Left forelimb (tissue), 1 donor: ENCODE results near the gene NPAS2.

Experiments used
- DNase-seq: peaks from one replicate; pipeline ENCODE4 v3.0.0-alpha.2; 2018; ENCODE audit warnings: low spot score

Gene NPAS2

GRCh38 chr2:101017371-101017770 lies 197.4 kb downstream of the NPAS2 start:
- no peak for DNase-seq

- DNase-seq, result no peak
These were observed 199.0 kb downstream of the NPAS2 start for GRCh38 chr2:101018934-101019333.

GRCh38 chr2:101022221-101022620 lies 202.3 kb downstream of the NPAS2 start:
- DNase-seq, result no peak

DNA sequence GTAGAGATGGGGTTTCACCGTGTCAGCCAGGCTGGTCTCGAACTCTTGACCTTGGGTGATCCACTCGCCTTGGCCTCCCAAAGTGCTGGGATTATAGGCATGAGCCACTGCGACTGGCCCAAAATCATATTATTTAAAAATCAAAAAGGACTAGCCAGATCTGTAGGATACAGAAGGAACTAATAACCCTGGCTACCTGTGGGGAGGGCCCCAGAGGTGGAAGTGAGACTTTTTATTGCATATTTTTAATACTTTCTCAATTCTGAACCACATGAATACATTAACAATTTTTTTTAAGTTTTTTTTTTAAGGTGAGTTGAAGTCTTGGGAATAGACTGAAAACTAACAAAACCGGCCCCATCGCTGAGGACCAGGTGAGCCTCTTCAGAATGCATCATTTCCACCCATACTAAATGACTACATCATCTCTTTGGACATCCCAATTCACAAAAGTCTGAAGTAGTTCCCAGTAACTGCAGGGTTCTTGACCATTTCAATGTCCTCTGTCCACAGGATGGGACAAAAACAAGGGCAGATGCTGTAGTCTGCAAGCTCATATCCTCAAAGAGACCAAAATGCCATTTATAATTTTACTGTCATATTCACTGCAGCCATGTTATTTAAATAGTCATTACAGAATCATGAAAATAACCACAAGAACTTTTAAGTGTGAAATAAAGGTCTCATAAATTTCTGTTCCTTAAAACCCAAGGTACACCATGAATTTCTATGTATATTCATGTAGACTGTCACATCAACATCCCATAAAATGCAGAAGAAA lies 203.6 kb downstream of the NPAS2 start:
- DNase-seq, result no peak

DNA sequence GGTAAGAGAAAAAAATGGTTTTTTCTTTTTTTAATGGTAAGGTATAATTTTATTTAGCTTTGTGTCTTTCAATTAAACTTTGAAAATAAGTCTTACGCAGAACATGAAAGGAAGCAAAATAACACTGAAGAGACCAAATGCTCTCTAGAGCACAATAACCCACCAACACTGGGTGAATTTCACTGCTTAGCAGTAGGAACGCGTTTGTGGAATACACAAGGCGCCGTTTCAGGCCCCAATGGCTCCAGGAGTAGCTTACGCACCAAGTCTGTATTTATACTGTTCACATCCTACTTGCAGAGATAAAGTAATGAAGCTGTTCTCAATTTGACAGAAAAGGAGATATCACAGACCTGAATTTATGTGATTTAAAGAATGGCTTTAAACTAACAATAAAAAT lies 205.6 kb downstream of the NPAS2 start:
- no peak for DNase-seq

DNA sequence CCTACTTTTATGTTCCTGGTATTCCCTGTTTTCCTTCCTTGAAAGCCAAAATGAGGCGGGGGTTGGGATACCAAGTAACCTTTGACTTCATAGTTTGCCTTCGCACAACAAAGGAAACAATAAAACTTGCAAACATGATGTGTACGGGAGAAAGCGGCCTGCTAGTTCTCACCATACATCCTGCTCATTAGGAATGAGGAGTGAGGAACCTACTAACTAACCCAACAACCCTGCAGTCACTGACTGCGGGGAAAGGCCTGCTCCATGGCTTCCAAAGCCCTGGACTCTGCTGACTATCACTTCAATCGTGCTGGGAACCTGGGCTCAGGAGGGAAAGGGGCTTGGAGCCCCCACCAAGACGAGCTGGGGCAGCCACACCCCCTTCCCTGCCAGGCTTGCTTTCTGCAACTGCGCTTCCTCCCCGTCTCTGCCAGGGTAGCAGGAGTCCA lies 206.3 kb downstream of the NPAS2 start:
- DNase-seq, result no peak

- no peak for DNase-seq
These were observed 207.1 kb downstream of the NPAS2 start for GRCh38 chr2:101026923-101027469.

DNA sequence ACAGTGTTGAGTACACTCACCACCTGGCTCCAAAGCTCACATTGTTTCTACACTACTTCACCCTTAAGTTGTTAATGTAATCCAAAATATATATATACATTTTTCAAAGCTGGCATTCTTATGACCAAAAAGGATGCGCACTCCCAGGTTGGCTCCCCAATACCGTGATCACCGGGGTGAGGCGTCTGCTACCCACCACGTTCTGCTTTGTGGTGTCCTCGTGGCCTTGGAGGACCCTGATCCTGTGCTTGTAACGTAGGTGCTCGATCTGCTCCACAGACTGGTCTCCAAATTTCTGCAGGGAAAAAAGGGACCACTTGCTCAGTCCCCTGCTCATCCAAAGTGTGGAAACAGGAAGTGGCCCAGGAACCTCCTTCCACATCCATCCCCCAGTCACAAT lies 207.9 kb downstream of the NPAS2 start:
- no peak for DNase-seq

DNA sequence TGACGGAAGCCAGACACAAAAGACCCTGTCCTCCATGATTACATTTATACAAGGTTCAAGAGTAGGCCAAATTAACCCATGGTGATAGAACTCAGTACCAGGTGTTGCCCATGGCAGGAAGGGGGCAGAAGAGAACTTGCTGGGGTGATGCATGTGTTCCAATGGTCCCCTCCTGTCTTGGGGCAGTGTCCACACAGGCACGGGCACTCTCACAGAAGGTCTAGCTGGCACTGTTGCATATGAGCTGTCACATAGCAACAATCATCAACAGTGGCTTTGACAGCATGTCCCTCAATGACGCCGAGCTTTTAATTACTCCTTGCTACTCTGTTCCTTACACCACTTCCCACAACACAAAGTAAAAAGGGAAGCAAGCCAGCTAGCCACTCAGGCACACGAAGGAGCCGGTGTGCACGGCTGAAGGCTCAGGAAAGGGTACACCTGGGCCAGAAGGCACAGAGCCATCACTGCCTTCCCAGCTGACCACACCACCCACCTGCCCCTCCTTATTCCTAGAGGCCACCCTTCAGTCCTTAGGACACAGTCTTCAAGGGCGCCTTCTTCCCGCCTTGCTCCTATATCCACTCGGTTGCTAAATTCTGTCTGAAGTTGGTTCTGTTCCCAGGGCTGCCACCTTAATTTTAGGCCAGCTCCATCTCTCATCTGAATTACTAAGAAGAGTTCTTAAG lies 211.1 kb downstream of the NPAS2 start:
- no peak for DNase-seq

DNA sequence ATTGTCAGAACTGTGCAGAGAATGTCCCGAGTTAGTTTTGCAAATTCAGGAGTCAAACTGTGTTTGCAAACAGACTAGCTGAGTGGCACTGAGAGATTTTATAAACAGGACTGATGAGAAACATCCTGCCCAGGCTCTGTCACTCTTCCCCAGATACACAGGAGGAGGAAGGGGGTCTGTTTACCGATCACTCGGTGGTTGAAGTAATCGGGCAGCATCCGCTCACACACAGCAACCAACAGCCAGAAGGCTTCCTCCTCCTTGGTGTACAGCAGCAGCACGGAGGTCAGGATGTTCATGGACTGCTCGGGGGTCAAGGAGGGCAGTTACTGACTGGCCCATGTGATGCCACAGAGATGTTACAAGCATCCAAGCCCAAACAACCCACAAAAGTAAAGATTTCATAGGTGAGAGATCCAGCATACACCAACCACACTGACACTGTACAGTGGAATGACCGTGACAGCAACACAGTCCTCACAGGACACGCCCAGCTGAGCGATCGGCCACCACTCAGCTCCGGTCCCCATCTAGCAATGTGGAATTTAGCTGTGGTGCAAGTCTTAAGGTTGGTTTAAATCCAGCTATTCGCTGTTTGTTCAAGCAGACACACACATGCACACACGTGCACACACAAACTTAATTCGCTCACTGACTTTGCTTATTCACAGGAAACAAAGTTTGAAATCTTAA lies 212.3 kb downstream of the NPAS2 start:
- no peak for DNase-seq

- DNase-seq, result no peak
These were observed 216.6 kb downstream of the NPAS2 start for GRCh38 chr2:101036562-101036961.

GRCh38 chr2:101037161-101037755 lies 217.3 kb downstream of the NPAS2 start:
- DNase-seq, result no peak

GRCh38 chr2:101038455-101039255 lies 218.7 kb downstream of the NPAS2 start:
- no peak for DNase-seq

DNA sequence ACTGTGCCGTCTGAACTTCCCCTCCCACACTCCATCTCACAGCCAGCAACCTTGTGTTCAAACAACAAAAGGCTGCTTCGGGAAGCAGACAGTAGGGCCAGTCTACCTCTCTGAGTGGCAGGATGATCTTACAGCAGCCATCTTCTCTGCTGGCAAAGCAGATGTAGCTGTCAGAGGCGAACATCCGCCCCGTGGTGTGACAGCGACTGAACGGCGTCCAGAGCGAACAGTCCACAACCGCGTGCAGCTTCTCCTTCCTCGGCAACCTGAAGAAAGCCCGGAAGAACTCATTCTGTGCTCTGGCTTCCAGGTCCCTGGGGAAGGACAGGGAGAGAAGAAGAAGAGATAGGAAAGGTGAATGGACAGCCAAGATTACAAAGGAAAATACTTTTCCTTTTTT lies 220.1 kb downstream of the NPAS2 start:
- DNase-seq, result no peak

DNA sequence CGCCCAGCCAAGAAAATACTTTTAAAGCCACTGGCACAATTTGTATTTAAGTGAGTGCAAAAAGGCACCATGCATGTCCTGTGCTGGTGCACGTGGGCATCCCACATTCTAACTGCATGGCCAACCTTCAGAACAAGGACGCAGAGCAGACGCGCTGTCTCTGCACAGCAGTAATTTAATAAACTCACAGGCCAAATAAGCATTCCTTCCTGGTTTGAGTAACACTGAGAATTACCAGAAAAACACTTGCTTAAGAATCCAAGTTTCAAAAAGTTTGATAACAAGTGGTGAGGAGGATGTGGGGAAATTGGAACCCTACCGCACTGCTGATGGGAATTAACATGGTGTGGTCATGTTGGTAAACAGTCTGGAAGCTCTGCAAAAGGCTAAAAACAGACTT lies 220.8 kb downstream of the NPAS2 start:
- no peak for DNase-seq

- DNase-seq, result no peak
These were observed 221.5 kb downstream of the NPAS2 start for GRCh38 chr2:101041413-101041812.

- no peak for DNase-seq
These were observed 225.4 kb downstream of the NPAS2 start for GRCh38 chr2:101045330-101045729.
